ENCODE measurements around the gene ATPAF1.
"Not testable (repeated sequence)": the region's sequence is repeated elsewhere in the genome, so short reads cannot be mapped to it uniquely, and the experiment has no call there.

The ATPAF1 gene

GRCh38 chr1:46655848-46656247 lies 12.3 kb downstream of the ATPAF1 start:
- H3K27me3 ChIP-seq (ENCODE audit: control insufficient read depth, low read length) = no peaks in the 10 kb centered on the region
- H3K4me3 ChIP-seq (ENCODE audit: low read length) = no peak overlapping the region
- H3K27ac ChIP-seq (ENCODE audit: low read depth, low read length) = no peak overlapping the region
- H3F3A ChIP-seq (ENCODE audit: control insufficient read depth, insufficient read depth) = no peaks in the 10 kb centered on the region
- no peaks in the 10 kb centered on the region for H3K4me1 ChIP-seq (ENCODE audit: control insufficient read depth, low read length)
- H3K36me3 ChIP-seq (ENCODE audit: control insufficient read depth, low read length) = peaks cover 50% of the 10 kb centered on the region
- no peaks in the 10 kb centered on the region for H4K20me1 ChIP-seq (ENCODE audit: control insufficient read depth, insufficient read depth, low read depth, low read length)
- H3K9me3 ChIP-seq (ENCODE audit: control insufficient read depth, insufficient read depth, low read length) = no peaks in the 10 kb centered on the region
- no peak overlapping the region for H3K4me2 ChIP-seq (ENCODE audit: low read length)
- no peaks in the 10 kb centered on the region for H3K9me2 ChIP-seq (replicated peaks; ENCODE audit: control insufficient read depth, low read length)
- no peak for TF ChIP-seq EZH2phosphoT487 (IDR thresholded peaks at IDR 0.05; ENCODE audit: borderline replicate concordance, low read length)
- TF ChIP-seq, protein P1, sequence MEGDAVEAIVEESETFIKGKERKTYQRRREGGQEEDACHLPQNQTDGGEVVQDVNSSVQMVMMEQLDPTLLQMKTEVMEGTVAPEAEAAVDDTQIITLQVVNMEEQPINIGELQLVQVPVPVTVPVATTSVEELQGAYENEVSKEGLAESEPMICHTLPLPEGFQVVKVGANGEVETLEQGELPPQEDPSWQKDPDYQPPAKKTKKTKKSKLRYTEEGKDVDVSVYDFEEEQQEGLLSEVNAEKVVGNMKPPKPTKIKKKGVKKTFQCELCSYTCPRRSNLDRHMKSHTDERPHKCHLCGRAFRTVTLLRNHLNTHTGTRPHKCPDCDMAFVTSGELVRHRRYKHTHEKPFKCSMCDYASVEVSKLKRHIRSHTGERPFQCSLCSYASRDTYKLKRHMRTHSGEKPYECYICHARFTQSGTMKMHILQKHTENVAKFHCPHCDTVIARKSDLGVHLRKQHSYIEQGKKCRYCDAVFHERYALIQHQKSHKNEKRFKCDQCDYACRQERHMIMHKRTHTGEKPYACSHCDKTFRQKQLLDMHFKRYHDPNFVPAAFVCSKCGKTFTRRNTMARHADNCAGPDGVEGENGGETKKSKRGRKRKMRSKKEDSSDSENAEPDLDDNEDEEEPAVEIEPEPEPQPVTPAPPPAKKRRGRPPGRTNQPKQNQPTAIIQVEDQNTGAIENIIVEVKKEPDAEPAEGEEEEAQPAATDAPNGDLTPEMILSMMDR (IDR thresholded peaks at IDR 0.05; ENCODE audit: low read depth, low read length, poor library complexity, severe bottlenecking) = no peak
- H3K79me2 ChIP-seq (ENCODE audit: control insufficient read depth, low read length) = no peaks in the 10 kb centered on the region

DNA sequence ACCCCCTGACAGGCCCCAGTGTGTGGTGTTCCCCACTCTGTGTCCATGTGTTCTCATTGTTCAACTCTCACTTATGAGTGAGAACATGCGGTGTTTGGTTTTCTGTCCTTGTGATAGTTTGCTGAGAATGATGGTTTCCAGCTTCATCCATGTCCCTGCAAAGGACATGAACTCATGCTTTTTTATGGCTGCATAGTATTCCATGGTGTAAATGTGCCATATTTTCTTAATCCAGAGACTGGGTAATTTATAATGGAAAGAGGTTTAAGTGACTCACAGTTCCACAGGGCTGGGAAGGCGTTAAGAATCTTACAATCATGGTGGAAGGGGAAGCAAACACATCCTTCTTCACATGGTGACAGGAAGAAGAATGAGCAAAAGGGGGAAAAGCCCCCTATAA lies 13.5 kb downstream of the ATPAF1 start:
- peaks cover 60% of the 10 kb centered on the region for H3K36me3 ChIP-seq (ENCODE audit: control insufficient read depth, low read length)
- not testable (repeated sequence) for H4K20me1 ChIP-seq (ENCODE audit: control insufficient read depth, insufficient read depth, low read depth, low read length); H3K4me2 ChIP-seq (ENCODE audit: low read length); H3K4me3 ChIP-seq (ENCODE audit: low read length); H3K9me3 ChIP-seq (ENCODE audit: control insufficient read depth, insufficient read depth, low read length); H3K27me3 ChIP-seq (ENCODE audit: control insufficient read depth, low read length); H3K79me2 ChIP-seq (ENCODE audit: control insufficient read depth, low read length); H3K9me2 ChIP-seq (replicated peaks; ENCODE audit: control insufficient read depth, low read length); H3K27ac ChIP-seq (ENCODE audit: low read depth, low read length); H3K4me1 ChIP-seq (ENCODE audit: control insufficient read depth, low read length); H3F3A ChIP-seq (ENCODE audit: control insufficient read depth, insufficient read depth)

DNA sequence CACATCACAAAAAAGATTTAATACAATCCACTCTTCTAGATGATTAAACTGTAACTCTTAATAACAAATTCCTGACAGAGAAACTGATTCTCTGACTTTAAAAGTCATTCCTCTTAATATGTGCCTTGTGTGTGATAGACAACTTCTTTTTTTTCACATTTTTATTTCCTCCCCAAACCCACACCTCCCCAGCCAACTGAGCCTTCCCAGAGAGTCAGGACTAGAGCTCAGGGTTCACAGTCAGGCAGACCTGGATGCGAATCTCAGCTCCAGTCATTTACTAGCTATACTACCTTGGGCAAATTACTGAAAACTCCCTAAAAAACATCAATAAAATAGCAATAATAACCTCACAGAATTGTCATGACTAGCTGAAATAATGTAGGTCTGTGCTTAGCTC lies 14.2 kb downstream of the ATPAF1 start:
- Histone ChIP-seq H3K9me3 (ENCODE audit: control insufficient read depth, insufficient read depth, low read length) (no peaks in the 10 kb centered on the region), H3K9me2 (replicated peaks; ENCODE audit: control insufficient read depth, low read length) (no peaks in the 10 kb centered on the region), H3K27me3 (ENCODE audit: control insufficient read depth, low read length) (no peaks in the 10 kb centered on the region), H3K4me3 (ENCODE audit: low read length) (no peak overlapping the region), H3K4me1 (ENCODE audit: control insufficient read depth, low read length) (no peaks in the 10 kb centered on the region), H3K27ac (ENCODE audit: low read depth, low read length) (no peak overlapping the region), H3K4me2 (ENCODE audit: low read length) (no peak overlapping the region), H3F3A (ENCODE audit: control insufficient read depth, insufficient read depth) (no peaks in the 10 kb centered on the region), H4K20me1 (ENCODE audit: control insufficient read depth, insufficient read depth, low read depth, low read length) (no peaks in the 10 kb centered on the region), H3K36me3 (ENCODE audit: control insufficient read depth, low read length) (peaks cover 65% of the 10 kb centered on the region), H3K79me2 (ENCODE audit: control insufficient read depth, low read length) (no peaks in the 10 kb centered on the region)
- no peak for TF ChIP-seq EZH2phosphoT487 (IDR thresholded peaks at IDR 0.05; ENCODE audit: borderline replicate concordance, low read length)
- TF ChIP-seq, protein P1 (IDR thresholded peaks at IDR 0.05; ENCODE audit: low read depth, low read length, poor library complexity, severe bottlenecking) = no peak

- no peaks in the 10 kb centered on the region for H3K79me2 ChIP-seq (ENCODE audit: control insufficient read depth, low read length)
- no peaks in the 10 kb centered on the region for H3F3A ChIP-seq (ENCODE audit: control insufficient read depth, insufficient read depth)
- peaks cover 65% of the 10 kb centered on the region for H3K36me3 ChIP-seq (ENCODE audit: control insufficient read depth, low read length)
- no peak overlapping the region for H3K4me3 ChIP-seq (ENCODE audit: low read length)
- no peaks in the 10 kb centered on the region for H3K9me3 ChIP-seq (ENCODE audit: control insufficient read depth, insufficient read depth, low read length)
- TF ChIP-seq EZH2phosphoT487 (IDR thresholded peaks at IDR 0.05; ENCODE audit: borderline replicate concordance, low read length) = no peak
- TF ChIP-seq, protein P1 (IDR thresholded peaks at IDR 0.05; ENCODE audit: low read depth, low read length, poor library complexity, severe bottlenecking) = no peak
- H3K27me3 ChIP-seq (ENCODE audit: control insufficient read depth, low read length) = no peaks in the 10 kb centered on the region
- no peak overlapping the region for H3K27ac ChIP-seq (ENCODE audit: low read depth, low read length)
- no peaks in the 10 kb centered on the region for H4K20me1 ChIP-seq (ENCODE audit: control insufficient read depth, insufficient read depth, low read depth, low read length)
- H3K9me2 ChIP-seq (replicated peaks; ENCODE audit: control insufficient read depth, low read length) = no peaks in the 10 kb centered on the region
- H3K4me1 ChIP-seq (ENCODE audit: control insufficient read depth, low read length) = no peaks in the 10 kb centered on the region
- H3K4me2 ChIP-seq (ENCODE audit: low read length) = no peak overlapping the region
Observed at GRCh38 chr1:46653405-46653958, 14.7 kb downstream of the ATPAF1 start.
